ENCODE data around the gene BAD. TPM values are rescaled to one million over a fixed set of nuclear protein-coding genes. Genes with fewer than 3 reads are reported as not detected.

The BAD gene
- total and polyA plus RNA-seq, 10 of the 15 experiments (the other 5 are each of a cell fraction or from before 2014, with no cell fraction given), result 1.5 to 67.2 (median 39.6) TPM

DNA sequence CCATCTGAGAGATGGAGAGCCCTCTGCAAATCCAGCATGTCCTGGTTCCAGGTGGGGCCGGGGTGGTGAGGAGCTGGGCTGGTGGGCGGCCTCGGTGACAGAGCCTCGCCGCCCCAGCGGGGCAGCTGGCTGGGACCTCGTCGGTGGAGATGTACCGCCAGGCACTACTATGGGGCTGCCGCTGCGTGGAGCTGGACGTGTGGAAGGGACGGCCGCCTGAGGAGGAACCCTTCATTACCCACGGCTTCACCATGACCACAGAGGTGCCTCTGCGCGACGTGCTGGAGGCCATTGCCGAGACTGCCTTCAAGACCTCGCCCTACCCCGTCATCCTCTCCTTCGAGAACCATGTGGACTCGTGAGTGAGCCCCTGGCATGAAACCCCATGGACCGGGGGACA, 26.1 kb downstream of the BAD start:
- Histone ChIP-seq H3K9ac (ENCODE audit: control insufficient read depth, insufficient read depth, low read length) (no peak overlapping the region), H3K27ac (ENCODE audit: control insufficient read depth, insufficient read depth) (no peak overlapping the region), H2AFZ (ENCODE audit: control insufficient read depth, low read depth, low read length) (no peak overlapping the region), H3K9me3 (replicated peaks; ENCODE audit: control insufficient read depth, insufficient read depth, low read length) (no peaks in the 10 kb centered on the region), H4K20me1 (ENCODE audit: control insufficient read depth, insufficient read depth) (no peaks in the 10 kb centered on the region), H3K27me3 (replicated peaks in 1 of 2; ENCODE audit: control insufficient read depth in 2 of 2, insufficient read depth in 2 of 2, low read length in 1 of 2) (no peaks in the 10 kb centered on the region), H3K4me2 (ENCODE audit: control insufficient read depth, insufficient read depth) (no peak overlapping the region), H3K36me3 (ENCODE audit: control insufficient read depth in 2 of 2, insufficient read depth in 2 of 2, low read length in 1 of 2) (peaks cover 0 to 5% of the 10 kb centered on the region in 2 experiments; a peak in 2 of 4 replicates), H3K79me2 (ENCODE audit: control insufficient read depth, insufficient read depth, low read length) (no peaks in the 10 kb centered on the region), H3K4me3 (no peak overlapping the region), H3K4me1 (ENCODE audit: control insufficient read depth, insufficient read depth, low read length) (peaks cover 11% of the 10 kb centered on the region)
- ChIA-PET RAD21 (ENCODE audit: unreplicated experiment) (no interaction called here), POLR2A (interaction anchor here (0.7 to 1.9 kb wide), 3 partner anchors 9 to 27 kb away, joined by 4 to 7 read pairs (median 4); no protein-coding TSS in a partner anchor), SMC1A (ENCODE audit: uncharacterized antibody, unreplicated experiment) (interaction anchor here (1.2 kb wide), 1 partner anchor 54 kb away, joined by 3 read pairs; no protein-coding TSS in a partner anchor), CTCF (no interaction called here)
- intact Hi-C loops (cut with micrococcal nuclease; ENCODE audit: unreplicated experiment), result no loop called here
- FAIRE-seq (no peak), DNase-seq (ENCODE audit: low read depth, low spot score) (no peak), ATAC-seq (no peak)
- no TSS peak for BruUV-seq (replicated peaks)
- 87% methylated on average over 24 of the region's 24 CpGs for WGBS (ENCODE audit: insufficient coverage, insufficient replicate concordance, low lambda C conversion rate, missing lambda C conversion rate)
- TF ChIP-seq TCF7 (IDR thresholded peaks at IDR 0.05; ENCODE audit: borderline replicate concordance), result no peak
- no peak for TF ChIP-seq RAD21 (IDR thresholded peaks at IDR 0.05; ENCODE audit: insufficient read depth, low read depth, low read length)
- no peak for TF ChIP-seq CREM (IDR thresholded peaks at IDR 0.05; ENCODE audit: low read depth)
- TF ChIP-seq EP300 (IDR thresholded peaks at IDR 0.05; ENCODE audit: borderline replicate concordance in 1 of 2, control insufficient read depth in 1 of 2, low read depth in 2 of 2, low read length in 2 of 2), result no peak
- no peak for TF ChIP-seq ZNF217 (IDR thresholded peaks at IDR 0.05)
- no peak for TF ChIP-seq ZZZ3 (IDR thresholded peaks at IDR 0.05; ENCODE audit: control insufficient read depth, insufficient read length, low read depth)
- TF ChIP-seq BACH1 (IDR thresholded peaks at IDR 0.05; ENCODE audit: borderline replicate concordance), result no peak
- TF ChIP-seq, protein P1, sequence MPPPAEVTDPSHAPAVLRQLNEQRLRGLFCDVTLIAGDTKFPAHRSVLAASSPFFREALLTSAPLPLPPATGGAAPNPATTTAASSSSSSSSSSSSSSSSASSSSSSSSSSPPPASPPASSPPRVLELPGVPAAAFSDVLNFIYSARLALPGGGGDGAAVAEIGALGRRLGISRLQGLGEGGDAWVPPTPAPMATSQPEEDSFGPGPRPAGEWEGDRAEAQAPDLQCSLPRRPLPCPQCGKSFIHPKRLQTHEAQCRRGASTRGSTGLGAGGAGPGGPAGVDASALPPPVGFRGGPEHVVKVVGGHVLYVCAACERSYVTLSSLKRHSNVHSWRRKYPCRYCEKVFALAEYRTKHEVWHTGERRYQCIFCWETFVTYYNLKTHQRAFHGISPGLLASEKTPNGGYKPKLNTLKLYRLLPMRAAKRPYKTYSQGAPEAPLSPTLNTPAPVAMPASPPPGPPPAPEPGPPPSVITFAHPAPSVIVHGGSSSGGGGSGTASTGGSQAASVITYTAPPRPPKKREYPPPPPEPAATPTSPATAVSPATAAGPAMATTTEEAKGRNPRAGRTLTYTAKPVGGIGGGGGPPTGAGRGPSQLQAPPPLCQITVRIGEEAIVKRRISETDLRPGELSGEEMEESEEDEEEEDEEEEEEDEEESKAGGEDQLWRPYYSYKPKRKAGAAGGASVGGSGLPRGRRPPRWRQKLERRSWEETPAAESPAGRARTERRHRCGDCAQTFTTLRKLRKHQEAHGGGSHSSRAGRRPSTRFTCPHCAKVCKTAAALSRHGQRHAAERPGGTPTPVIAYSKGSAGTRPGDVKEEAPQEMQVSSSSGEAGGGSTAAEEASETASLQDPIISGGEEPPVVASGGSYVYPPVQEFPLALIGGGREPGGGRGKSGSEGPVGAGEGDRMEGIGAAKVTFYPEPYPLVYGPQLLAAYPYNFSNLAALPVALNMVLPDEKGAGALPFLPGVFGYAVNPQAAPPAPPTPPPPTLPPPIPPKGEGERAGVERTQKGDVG (CRISPR knock-in tag; IDR thresholded peaks at IDR 0.05), result no peak
- in situ Hi-C loops (cut with MboI), result no loop called here
